Caco-2 (cell line): ENCODE measurements around the gene MOB3B. TPM values are rescaled to one million over a fixed set of nuclear protein-coding genes. Genes with fewer than 3 reads are reported as not detected.

Experiments
- BruUV-seq: library from RNA; stranded (reverse); fragments of 400-500 nt; replicated peaks from 2 replicates; lab custom pipeline; 2021; lab: Mats Ljungman, UMichigan
- CTCF ChIA-PET: fragments of 300-600 bp; sonication (Branson Sonifier 250); formaldehyde crosslinking; loops from one replicate; lab custom pipeline; 2022; ENCODE audit warnings: antibody characterized with exemption; lab: Charles Lee
- POLR2A ChIA-PET: fragments of 300-600 bp; sonication (Branson Sonifier 250); formaldehyde crosslinking; loops from one replicate; lab custom pipeline; 2022; ENCODE audit warnings: antibody characterized with exemption; lab: Charles Lee
- DNase-seq, 2 experiments: peaks; one replicate each; pipeline versions ENCODE4 v3.0.0 to v3.0.0-alpha.2; 2020 to 2022
- H3K27me3 ChIP-seq: replicated peaks from 2 replicates; pipeline ENCODE4 v1.6.0; 2011; ENCODE audit warnings: low read length; ENCODE audit not compliant: control insufficient read depth, insufficient read depth
- H3K36me3 ChIP-seq: 2 replicates; pipeline ENCODE4 v1.5.1; 2011; ENCODE audit warnings: low read length; ENCODE audit not compliant: control insufficient read depth, insufficient read depth
- H3K4me1 ChIP-seq: fragments of 250-450 bp; sonication (Bioruptor Pico); 2 replicates; pipeline ENCODE4 v1.5.1; 2020; ENCODE audit warnings: mild to moderate bottlenecking
- H3K4me3 ChIP-seq: 2 replicates; pipeline ENCODE4 v1.5.1; 2011; ENCODE audit warnings: low read depth, mild to moderate bottlenecking, control low read depth, low read length
- H3K9me3 ChIP-seq: fragments of 250-450 bp; sonication (Bioruptor Pico); 2 replicates; pipeline ENCODE4 v1.5.1; 2020; ENCODE audit warnings: mild to moderate bottlenecking, moderate library complexity
- H3K27ac Mint-ChIP-seq: one replicate; pipeline ENCODE4 v1.8.0; 2022; ENCODE audit warnings: mixed read lengths; ENCODE audit not compliant: unreplicated experiment
- H3K27me3 Mint-ChIP-seq: one replicate; pipeline ENCODE4 v1.8.0; 2022; ENCODE audit warnings: mixed read lengths; ENCODE audit not compliant: insufficient read depth, unreplicated experiment
- H3K36me3 Mint-ChIP-seq: one replicate; pipeline ENCODE4 v1.8.0; 2022; ENCODE audit warnings: mild to moderate bottlenecking, mixed read lengths; ENCODE audit not compliant: insufficient read depth, unreplicated experiment
- H3K4me1 Mint-ChIP-seq: one replicate; pipeline ENCODE4 v1.8.0; 2022; ENCODE audit warnings: low read depth, mixed read lengths; ENCODE audit not compliant: unreplicated experiment
- H3K4me3 Mint-ChIP-seq: one replicate; pipeline ENCODE4 v1.8.0; 2022; ENCODE audit warnings: mild to moderate bottlenecking, moderate library complexity, mixed read lengths; ENCODE audit not compliant: unreplicated experiment
- H3K9me3 Mint-ChIP-seq: one replicate; pipeline ENCODE4 v1.8.0; 2022; ENCODE audit warnings: mixed read lengths; ENCODE audit not compliant: unreplicated experiment
- intact Hi-C: fragments of 100-400 bp; cut with micrococcal nuclease; formaldehyde crosslinking; loops from one replicate; pipeline ENCODE4 v1.10.0; 2022; ENCODE audit not compliant: unreplicated experiment
- total RNA-seq: library from RNA; stranded (reverse); gene quantifications from 2 replicates; pipeline ENCODE4 v1.2.3, GENCODE V29; 2022
- TF ChIP-seq, protein P1 (sequence below), 2 experiments: fragments of 200-600 bp in 1 of 2; IDR thresholded peaks; 1 replicate in 1 of 2; 2 replicates in 1 of 2; pipeline versions ENCODE4 v1.5.1 to v1.8.0; 2011 to 2022; ENCODE audit warnings: antibody characterized with exemption in 1 of 2, control low read depth in 1 of 2, inconsistent platforms in 1 of 2, low read depth in 1 of 2, low read length in 1 of 2, mild to moderate bottlenecking in 1 of 2, moderate library complexity in 1 of 2; ENCODE audit not compliant: insufficient read depth in 1 of 2, severe bottlenecking in 1 of 2, unreplicated experiment in 1 of 2

MOB3B gene
- total RNA-seq, 1 experiment from 2014 or later, result 5.3 TPM

- BruUV-seq, result no TSS peak
- Mint-ChIP-seq H3K27ac (no peak overlapping the region), H3K27me3 (no peaks in the 10 kb centered on the region), H3K4me3 (no peak overlapping the region), H3K36me3 (no peaks in the 10 kb centered on the region), H3K4me1 (peaks cover 7% of the 10 kb centered on the region), H3K9me3 (peaks cover 10% of the 10 kb centered on the region)
- intact Hi-C loops, result no loop called here
- DNase-seq, result no peak
- TF ChIP-seq, protein P1, sequence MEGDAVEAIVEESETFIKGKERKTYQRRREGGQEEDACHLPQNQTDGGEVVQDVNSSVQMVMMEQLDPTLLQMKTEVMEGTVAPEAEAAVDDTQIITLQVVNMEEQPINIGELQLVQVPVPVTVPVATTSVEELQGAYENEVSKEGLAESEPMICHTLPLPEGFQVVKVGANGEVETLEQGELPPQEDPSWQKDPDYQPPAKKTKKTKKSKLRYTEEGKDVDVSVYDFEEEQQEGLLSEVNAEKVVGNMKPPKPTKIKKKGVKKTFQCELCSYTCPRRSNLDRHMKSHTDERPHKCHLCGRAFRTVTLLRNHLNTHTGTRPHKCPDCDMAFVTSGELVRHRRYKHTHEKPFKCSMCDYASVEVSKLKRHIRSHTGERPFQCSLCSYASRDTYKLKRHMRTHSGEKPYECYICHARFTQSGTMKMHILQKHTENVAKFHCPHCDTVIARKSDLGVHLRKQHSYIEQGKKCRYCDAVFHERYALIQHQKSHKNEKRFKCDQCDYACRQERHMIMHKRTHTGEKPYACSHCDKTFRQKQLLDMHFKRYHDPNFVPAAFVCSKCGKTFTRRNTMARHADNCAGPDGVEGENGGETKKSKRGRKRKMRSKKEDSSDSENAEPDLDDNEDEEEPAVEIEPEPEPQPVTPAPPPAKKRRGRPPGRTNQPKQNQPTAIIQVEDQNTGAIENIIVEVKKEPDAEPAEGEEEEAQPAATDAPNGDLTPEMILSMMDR (IDR thresholded peaks at IDR 0.05; ENCODE audit: insufficient read depth in 1 of 2, low read depth in 1 of 2, low read length in 1 of 2, severe bottlenecking in 1 of 2, unreplicated experiment in 1 of 2), result no peak
- Histone ChIP-seq H3K36me3 (no peaks in the 10 kb centered on the region), H3K4me1 (0 out of 2 replicates have a peak, but pooled peaks cover 4% of the 10 kb centered on the region), H3K27me3 (no peaks in the 10 kb centered on the region), H3K4me3 (no peak overlapping the region), H3K9me3 (no peaks in the 10 kb centered on the region)
- POLR2A ChIA-PET, result no interaction called here
- CTCF ChIA-PET, result no interaction called here
Measured at GRCh38 chr9:27482709-27483108, 46.9 kb downstream of the MOB3B start.

GRCh38 chr9:27478322-27478721, 51.3 kb downstream of the MOB3B start:
- TF ChIP-seq, protein P1 (IDR thresholded peaks at IDR 0.05; ENCODE audit: insufficient read depth in 1 of 2, low read depth in 1 of 2, low read length in 1 of 2, severe bottlenecking in 1 of 2, unreplicated experiment in 1 of 2), result no peak
- ChIA-PET POLR2A (no interaction called here), CTCF (no interaction called here)
- Histone ChIP-seq H3K27me3 (no peaks in the 10 kb centered on the region), H3K4me3 (no peak overlapping the region), H3K4me1 (no peaks in the 10 kb centered on the region), H3K9me3 (no peaks in the 10 kb centered on the region), H3K36me3 (no peaks in the 10 kb centered on the region)
- H3K4me3 Mint-ChIP-seq, result no peak overlapping the region
- intact Hi-C loops, result no loop called here
- H3K9me3 Mint-ChIP-seq, result peaks cover 10% of the 10 kb centered on the region
- no peaks in the 10 kb centered on the region for H3K27me3 Mint-ChIP-seq
- H3K36me3 Mint-ChIP-seq, result no peaks in the 10 kb centered on the region
- BruUV-seq, result no TSS peak
- no peak for DNase-seq
- H3K4me1 Mint-ChIP-seq, result no peaks in the 10 kb centered on the region
- no peak overlapping the region for H3K27ac Mint-ChIP-seq

- H3K9me3 Mint-ChIP-seq, result peaks cover 10% of the 10 kb centered on the region
- no peaks in the 10 kb centered on the region for H3K36me3 ChIP-seq
- no peak for DNase-seq
- H3K27me3 Mint-ChIP-seq, result no peaks in the 10 kb centered on the region
- no peaks in the 10 kb centered on the region for H3K36me3 Mint-ChIP-seq
- no peaks in the 10 kb centered on the region for H3K4me1 ChIP-seq
- ChIA-PET CTCF (no interaction called here), POLR2A (no interaction called here)
- TF ChIP-seq, protein P1 (IDR thresholded peaks at IDR 0.05; ENCODE audit: insufficient read depth in 1 of 2, low read depth in 1 of 2, low read length in 1 of 2, severe bottlenecking in 1 of 2, unreplicated experiment in 1 of 2), result no peak
- intact Hi-C loops, result no loop called here
- no peaks in the 10 kb centered on the region for H3K27me3 ChIP-seq
- H3K4me3 Mint-ChIP-seq, result no peak overlapping the region
- no TSS peak for BruUV-seq
- no peak overlapping the region for H3K27ac Mint-ChIP-seq
- no peaks in the 10 kb centered on the region for H3K4me1 Mint-ChIP-seq
- H3K4me3 ChIP-seq, result no peak overlapping the region
- no peaks in the 10 kb centered on the region for H3K9me3 ChIP-seq
Measured at GRCh38 chr9:27476870-27477515, 52.6 kb downstream of the MOB3B start.
